IMR-90 (cell line): ENCODE data around the gene SERPINA4. TPM values are rescaled to one million over a fixed set of nuclear protein-coding genes. Genes with fewer than 3 reads are reported as not detected.

ENCODE experiments used
- ATAC-seq: fragments of 200-7000 bp; cut with Tn5 transposase; 2 replicates; pipeline ENCODE4 v1.9.1; 2020; ENCODE audit warnings: low read depth, mild to moderate bottlenecking, moderate library complexity
- Bru-seq: library from RNA; stranded (reverse); fragments of 400-500 nt; gene quantifications from one replicate; lab custom pipeline; 2021; lab: Mats Ljungman, UMichigan
- BruChase-seq, 2 experiments: library from RNA; stranded (reverse); fragments of 400-500 nt; gene quantifications; one replicate each; lab custom pipeline; 2021; lab: Mats Ljungman, UMichigan
- BruUV-seq: library from RNA; stranded (reverse); fragments of 400-500 nt; replicated peaks from 2 replicates; lab custom pipeline; 2021; lab: Mats Ljungman, UMichigan
- CTCF ChIA-PET: fragments of 300-600 bp; formaldehyde crosslinking; extraction: SDS; loops from one replicate; lab custom pipeline; 2021; ENCODE audit warnings: antibody characterized with exemption; lab: Yijun Ruan, JAX
- POLR2A ChIA-PET: fragments of 300-600 bp; sonication (Branson Sonifier 250); formaldehyde crosslinking; loops from one replicate; lab custom pipeline; 2022; ENCODE audit warnings: antibody characterized with exemption; ENCODE audit not compliant: unreplicated experiment; lab: Charles Lee
- DNase-seq: peaks from one replicate; pipeline ENCODE4 v3.0.0; 2013
- H2AFZ ChIP-seq: replicated peaks from 2 replicates; pipeline ENCODE3; 2013; ENCODE audit warnings: low read length, mild to moderate bottlenecking; ENCODE audit not compliant: poor library complexity
- H2AK5ac ChIP-seq: 2 replicates; pipeline ENCODE4 v1.6.1; 2013; ENCODE audit warnings: low read depth, low read length, inconsistent platforms
- H2AK9ac ChIP-seq: replicated peaks from 2 replicates; pipeline ENCODE3; 2013; ENCODE audit warnings: mild to moderate bottlenecking, low read depth, low read length, moderate library complexity; ENCODE audit not compliant: poor library complexity
- H2BK120ac ChIP-seq: 2 replicates; pipeline ENCODE4 v1.6.1; 2013; ENCODE audit warnings: low read depth, low read length, inconsistent platforms
- H2BK15ac ChIP-seq: 3 replicates; pipeline ENCODE4 v1.6.1; 2013; ENCODE audit warnings: low read depth, low read length, inconsistent platforms
- H2BK20ac ChIP-seq: 2 replicates; pipeline ENCODE4 v1.6.1; 2013; ENCODE audit warnings: low read depth, mild to moderate bottlenecking, inconsistent platforms, low read length, moderate library complexity
- H2BK5ac ChIP-seq: 2 replicates; pipeline ENCODE4 v1.6.1; 2013; ENCODE audit warnings: mild to moderate bottlenecking, low read depth, low read length, inconsistent platforms; ENCODE audit not compliant: poor library complexity, severe bottlenecking
- H3K14ac ChIP-seq: replicated peaks from 2 replicates; pipeline ENCODE4 v1.6.1; 2013; ENCODE audit warnings: low read depth, low read length, inconsistent platforms
- H3K18ac ChIP-seq: 2 replicates; pipeline ENCODE4 v1.6.1; 2013; ENCODE audit warnings: low read depth, low read length, control low read depth
- H3K23ac ChIP-seq: 2 replicates; pipeline ENCODE4 v1.6.1; 2013; ENCODE audit warnings: low read depth, low read length, inconsistent platforms
- H3K27ac ChIP-seq: 2 replicates; pipeline ENCODE4 v1.5.1; 2013; ENCODE audit warnings: mild to moderate bottlenecking, control low read depth, low read length; ENCODE audit not compliant: insufficient read depth
- H3K27me3 ChIP-seq: 2 replicates; pipeline ENCODE4 v1.6.1; 2013; ENCODE audit warnings: low read length; ENCODE audit not compliant: control insufficient read depth, insufficient read depth
- H3K36me3 ChIP-seq: 2 replicates; pipeline ENCODE4 v1.6.1; 2013; ENCODE audit warnings: low read length, mixed read lengths; ENCODE audit not compliant: control insufficient read depth, insufficient read depth
- H3K4ac ChIP-seq: 2 replicates; pipeline ENCODE4 v1.6.1; 2013; ENCODE audit warnings: low read depth, low read length, inconsistent platforms
- H3K4me1 ChIP-seq: 2 replicates; pipeline ENCODE4 v1.6.1; 2013; ENCODE audit warnings: low read length, mixed read lengths; ENCODE audit not compliant: control insufficient read depth, insufficient read depth
- H3K4me2 ChIP-seq: 2 replicates; pipeline ENCODE4 v1.6.1; 2013; ENCODE audit warnings: low read depth, mild to moderate bottlenecking, control low read depth, low read length, moderate library complexity
- H3K4me3 ChIP-seq: 2 replicates; pipeline ENCODE4 v1.5.1; 2013; ENCODE audit warnings: low read depth, mild to moderate bottlenecking, control low read depth, low read length, moderate library complexity; ENCODE audit not compliant: insufficient read depth
- H3K56ac ChIP-seq: 2 replicates; pipeline ENCODE4 v1.6.1; 2013; ENCODE audit warnings: low read length, inconsistent platforms; ENCODE audit not compliant: insufficient read depth; ENCODE audit errors: extremely low read depth
- H3K79me1 ChIP-seq, 2 experiments: 2 replicates each; pipeline ENCODE4 v1.6.1; 2013; ENCODE audit warnings: low read length in 2 of 2, inconsistent platforms in 1 of 2, low read depth in 1 of 2
- H3K9ac ChIP-seq: 2 replicates; pipeline ENCODE4 v1.6.1; 2013; ENCODE audit warnings: low read depth, low read length, control low read depth
- H3K9me1 ChIP-seq: 2 replicates; pipeline ENCODE4 v1.6.1; 2013; ENCODE audit warnings: low read length, inconsistent platforms; ENCODE audit not compliant: insufficient read depth
- H3K9me3 ChIP-seq: 2 replicates; pipeline ENCODE4 v1.6.1; 2013; ENCODE audit warnings: low read length; ENCODE audit not compliant: control insufficient read depth, insufficient read depth
- H4K20me1 ChIP-seq: 2 replicates; pipeline ENCODE4 v1.6.1; 2013; ENCODE audit warnings: low read length, inconsistent platforms; ENCODE audit not compliant: insufficient read depth
- H4K5ac ChIP-seq: 2 replicates; pipeline ENCODE4 v1.6.1; 2013; ENCODE audit warnings: mild to moderate bottlenecking, low read depth, low read length, control low read depth
- H4K8ac ChIP-seq, 2 experiments: 2 replicates each; pipeline ENCODE4 v1.6.1; 2013; ENCODE audit warnings: low read depth in 2 of 2, low read length in 2 of 2, control low read depth in 1 of 2, inconsistent platforms in 1 of 2
- H4K91ac ChIP-seq: 2 replicates; pipeline ENCODE4 v1.6.1; 2013; ENCODE audit warnings: low read depth, low read length, inconsistent platforms; ENCODE audit not compliant: insufficient read depth
- BHLHE40 ChIP-seq: fragments of 150-350 bp; IDR thresholded peaks from 2 replicates; pipeline ENCODE4 v1.6.1; 2016; ENCODE audit warnings: mild to moderate bottlenecking, low read depth, low read length
- ELK1 ChIP-seq: fragments of 150-350 bp; IDR thresholded peaks from 2 replicates; pipeline ENCODE4 v1.6.1; 2016; ENCODE audit warnings: low read depth, mild to moderate bottlenecking, low read length, moderate library complexity, borderline replicate concordance
- FOS ChIP-seq: fragments of 150-350 bp; IDR thresholded peaks from 2 replicates; pipeline ENCODE4 v1.6.1; 2016; ENCODE audit warnings: low read depth, low read length
- MAFK ChIP-seq: IDR thresholded peaks from 2 replicates; pipeline ENCODE4 v1.6.1; 2012; ENCODE audit warnings: low read depth, low read length, improper control_type of control experiment
- MXI1 ChIP-seq: IDR thresholded peaks from 2 replicates; pipeline ENCODE4 v1.6.1; 2012; ENCODE audit warnings: low read depth, mild to moderate bottlenecking, low read length, moderate library complexity, borderline replicate concordance
- NFE2L2 ChIP-seq: fragments of 150-350 bp; IDR thresholded peaks from 2 replicates; pipeline ENCODE4 v1.6.1; 2016; ENCODE audit warnings: low read depth, mild to moderate bottlenecking, low read length
- RAD21 ChIP-seq: IDR thresholded peaks from 2 replicates; pipeline ENCODE4 v1.6.1; 2012; ENCODE audit warnings: low read length, improper control_type of control experiment
- RCOR1 ChIP-seq: IDR thresholded peaks from 2 replicates; pipeline ENCODE4 v1.6.1; 2012; ENCODE audit warnings: mild to moderate bottlenecking, low read length, improper control_type of control experiment; ENCODE audit not compliant: insufficient replicate concordance
- RFX5 ChIP-seq: IDR thresholded peaks from 2 replicates; pipeline ENCODE4 v1.8.0; 2012; ENCODE audit warnings: low read depth, mild to moderate bottlenecking, low read length, moderate library complexity
- SMC3 ChIP-seq: fragments of 150-350 bp; IDR thresholded peaks from 2 replicates; pipeline ENCODE4 v1.6.1; 2016; ENCODE audit warnings: low read depth, mild to moderate bottlenecking, antibody characterized with exemption, low read length, moderate library complexity
- WGBS, 2 experiments: methylation state at CpG; one replicate each; pipeline versions ENCODE4 v1.1.5 to v1.1.7; 2013; ENCODE audit warnings: missing lambda C conversion rate in 2 of 2; ENCODE audit not compliant: insufficient read length in 1 of 2; ENCODE audit errors: extremely low coverage in 2 of 2; 5-methylcytosine and 5-hydroxymethylcytosine counted together
- dilution Hi-C: fragments of 300-500 bp; cut with HindIII; formaldehyde crosslinking; loops from one replicate; pipeline ENCODE4 v1.14.3; 2018; ENCODE audit warnings: low sequenced_read_pairs; ENCODE audit not compliant: unreplicated experiment
- in situ Hi-C: fragments of 300-500 bp; cut with MboI; formaldehyde crosslinking; loops from 3 replicates; pipeline ENCODE4 v1.14.3; 2019; ENCODE audit warnings: low sequenced_read_pairs, inconsistent platforms, mixed read lengths
- intact Hi-C: fragments of 100-400 bp; cut with micrococcal nuclease; formaldehyde crosslinking; loops from 2 replicates; pipeline ENCODE4 v1.10.0; 2022
- long read RNA-seq: library from polyadenylated mRNA; unstranded; transcript quantifications from one replicate; pipeline ENCODE4 v2.0.0, GENCODE V29; 2021; ENCODE audit not compliant: unreplicated experiment
- polyA plus RNA-seq, 3 experiments: library from polyadenylated mRNA; depleted of rRNA; stranded (reverse); fragments of >200 nt; gene quantifications; 2 replicates each; pipeline ENCODE4 v1.2.3, GENCODE V29; 2012; ENCODE audit warnings: low replicate concordance in 1 of 3
- total RNA-seq: library from RNA; depleted of rRNA; stranded (reverse); fragments of >200 nt; gene quantifications from 2 replicates; pipeline ENCODE4 v1.2.3, GENCODE V29; 2012; rRNA removed

The SERPINA4 gene
- total RNA-seq (not detected in 2 replicates), polyA plus RNA-seq (2012; rRNA removed) (not detected in 2 replicates), Bru-seq, nascent RNA (not detected), BruChase-seq, experiment 1, labeled RNA remaining after a 6-hour chase (not detected), BruChase-seq, experiment 2, labeled RNA remaining after a 2-hour chase (not detected)
- polyA plus RNA-seq (2012; cell fraction: cytosol; rRNA removed) = not detected in 2 replicates
- polyA plus RNA-seq (2012; cell fraction: nucleus; rRNA removed; ENCODE audit: low replicate concordance) = not detected in 2 replicates
- long read RNA-seq = 0 reads

GRCh38 chr14:94560751-94561655, at the start of gene SERPINA4:
SERPINA4 (plus strand) TSS chr14:94561442; CDS start chr14:94563483, 2,041 bp downstream.
- Histone ChIP-seq H4K5ac (no peak within 1 kb of the TSS), H3K9me1 (no peaks in the 10 kb centered on the region), H2BK15ac (no peak within 1 kb of the TSS), H3K56ac (no peak within 1 kb of the TSS), H3K4ac (no peak within 1 kb of the TSS), H3K9ac (no peak within 1 kb of the TSS), H4K8ac (no peak within 1 kb of the TSS), H2BK20ac (no peak within 1 kb of the TSS), H3K27me3 (no peaks in the 10 kb centered on the region; the same call in 1 of the 2 replicates), H2AK9ac (no peak within 1 kb of the TSS), H2BK5ac (no peak within 1 kb of the TSS), H3K9me3 (no peaks in the 10 kb centered on the region), H3K27ac (no peak within 1 kb of the TSS), H4K91ac (no peak within 1 kb of the TSS), H3K36me3 (no peaks in the 10 kb centered on the region), H2AK5ac (no peak within 1 kb of the TSS), H4K20me1 (no peaks in the 10 kb centered on the region), H3K18ac (no peak within 1 kb of the TSS), H2BK120ac (no peak within 1 kb of the TSS), H3K4me1 (no peaks in the 10 kb centered on the region), H3K4me2 (no peak within 1 kb of the TSS), H3K23ac (no peak within 1 kb of the TSS), H3K79me1 (no peaks in the 10 kb centered on the region), H2AFZ (no peak within 1 kb of the TSS), H3K14ac (no peak within 1 kb of the TSS), H3K4me3 (no peak within 1 kb of the TSS)
- ATAC-seq = no peak
- no peak for TF ChIP-seq BHLHE40
- no peak for TF ChIP-seq FOS
- TF ChIP-seq MXI1 = no peak
- no peak for TF ChIP-seq RAD21
- no peak for TF ChIP-seq ELK1
- TF ChIP-seq RFX5 = no peak
- TF ChIP-seq NFE2L2 = no peak
- TF ChIP-seq SMC3 = no peak
- no peak for TF ChIP-seq MAFK
- TF ChIP-seq RCOR1 = no peak
- POLR2A ChIA-PET = no interaction called here
- in situ Hi-C loops (no loop called here), intact Hi-C loops (no loop called here), dilution Hi-C loops (no loop called here)
- no peak for DNase-seq
- CTCF ChIA-PET = interaction anchor here (1.1 to 1.5 kb wide), 2 partner anchors 12 kb away, joined by 3 to 4 read pairs; no protein-coding TSS in a partner anchor
- 61% methylated on average over 2 of the region's 11 CpGs; no CpG with 5 or more reads in 1 of the 2 experiments for WGBS, 2 experiments
- no TSS peak for BruUV-seq
